Thoracic aorta (tissue), 2 donors: Measurements from ENCODE around the gene SERPINA3. TPM values are rescaled to one million over a fixed set of nuclear protein-coding genes. Genes with fewer than 3 reads are reported as not detected.

Experiments
- ATAC-seq: fragments of 150-250 bp; one replicate; pipeline ENCODE4 v1.8.0; 2017; ENCODE audit warnings: low read depth; ENCODE audit not compliant: insufficient number of reproducible peaks, low FRiP score
- DNase-seq: peaks from one replicate; pipeline ENCODE4 v3.0.0-alpha.2; 2020; ENCODE audit warnings: low spot score
- H3K27ac ChIP-seq, 2 donors: fragments of 200-600 bp; sonication (generic); 1 replicate in 1 of 2; 2 replicates in 1 of 2; pipeline ENCODE4 v1.5.1; 2016; ENCODE audit warnings: mild to moderate bottlenecking in 2 of 2, moderate library complexity in 2 of 2
- H3K27me3 ChIP-seq: fragments of 200-600 bp; sonication (generic); replicated peaks from 2 replicates; pipeline ENCODE4 v1.6.0; 2016; ENCODE audit warnings: mild to moderate bottlenecking; ENCODE audit not compliant: insufficient read depth
- H3K36me3 ChIP-seq: fragments of 200-600 bp; sonication (generic); one replicate; pipeline ENCODE4 v1.5.1; 2016
- H3K4me1 ChIP-seq, 2 donors: fragments of 200-600 bp; sonication (generic); 1 replicate in 1 of 2; 2 replicates in 1 of 2; pipeline versions ENCODE4 v1.5.1 to v1.6.0; 2016; ENCODE audit warnings: low read depth in 2 of 2, mild to moderate bottlenecking in 1 of 2; ENCODE audit not compliant: control insufficient read depth in 1 of 2
- H3K4me3 ChIP-seq: fragments of 200-600 bp; sonication (generic); 2 replicates; pipeline ENCODE4 v1.5.1; 2016; ENCODE audit warnings: mild to moderate bottlenecking
- H3K9me3 ChIP-seq: fragments of 200-600 bp; sonication (generic); 2 replicates; pipeline ENCODE4 v1.5.1; 2016
- total RNA-seq, 2 donors: library from RNA; depleted of rRNA; stranded (reverse); fragments of >200 nt; gene quantifications; one replicate each; pipeline versions ENCODE4 v1.1.0 to v1.2.3, GENCODE V29; 2016
- TF ChIP-seq, protein P1 (sequence below): fragments of 200-600 bp; sonication (generic); IDR thresholded peaks from one replicate; pipeline ENCODE4 v1.5.1; 2019; ENCODE audit warnings: antibody characterized with exemption

The SERPINA3 gene
- total RNA-seq, 2 donors from 2014 or later: 140 to 252 TPM

DNA sequence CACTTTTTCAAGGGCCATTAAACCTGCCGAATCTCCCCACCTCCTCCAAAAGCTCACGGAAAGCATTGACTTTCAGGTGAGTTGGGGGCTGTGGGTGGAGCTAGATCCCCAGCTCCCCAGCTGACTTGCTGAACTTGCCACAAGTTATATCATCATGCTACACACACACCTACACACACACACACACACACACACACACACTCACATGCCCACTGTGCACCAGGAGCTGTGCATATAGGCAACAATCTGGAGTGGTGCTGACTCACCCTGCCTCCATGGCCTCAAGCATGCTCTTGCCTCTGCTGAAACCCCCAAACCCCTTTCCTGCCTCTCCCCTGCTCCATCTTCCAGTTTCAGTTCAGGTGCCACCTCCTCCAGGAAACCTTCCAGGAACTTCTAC lies 26.1 kb downstream of the SERPINA3 start:
- DNase-seq: no peak
- H3K36me3 ChIP-seq: no peaks in the 10 kb centered on the region
- no peaks in the 10 kb centered on the region for H3K4me1 ChIP-seq
- H3K27ac ChIP-seq: no peak overlapping the region
- no peaks in the 10 kb centered on the region for H3K9me3 ChIP-seq
- no peak for ATAC-seq
- TF ChIP-seq, protein P1, sequence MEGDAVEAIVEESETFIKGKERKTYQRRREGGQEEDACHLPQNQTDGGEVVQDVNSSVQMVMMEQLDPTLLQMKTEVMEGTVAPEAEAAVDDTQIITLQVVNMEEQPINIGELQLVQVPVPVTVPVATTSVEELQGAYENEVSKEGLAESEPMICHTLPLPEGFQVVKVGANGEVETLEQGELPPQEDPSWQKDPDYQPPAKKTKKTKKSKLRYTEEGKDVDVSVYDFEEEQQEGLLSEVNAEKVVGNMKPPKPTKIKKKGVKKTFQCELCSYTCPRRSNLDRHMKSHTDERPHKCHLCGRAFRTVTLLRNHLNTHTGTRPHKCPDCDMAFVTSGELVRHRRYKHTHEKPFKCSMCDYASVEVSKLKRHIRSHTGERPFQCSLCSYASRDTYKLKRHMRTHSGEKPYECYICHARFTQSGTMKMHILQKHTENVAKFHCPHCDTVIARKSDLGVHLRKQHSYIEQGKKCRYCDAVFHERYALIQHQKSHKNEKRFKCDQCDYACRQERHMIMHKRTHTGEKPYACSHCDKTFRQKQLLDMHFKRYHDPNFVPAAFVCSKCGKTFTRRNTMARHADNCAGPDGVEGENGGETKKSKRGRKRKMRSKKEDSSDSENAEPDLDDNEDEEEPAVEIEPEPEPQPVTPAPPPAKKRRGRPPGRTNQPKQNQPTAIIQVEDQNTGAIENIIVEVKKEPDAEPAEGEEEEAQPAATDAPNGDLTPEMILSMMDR: no peak
- no peak overlapping the region for H3K4me3 ChIP-seq
- no peaks in the 10 kb centered on the region for H3K27me3 ChIP-seq

GRCh38 chr14:94638961-94639817 lies 27.0 kb downstream of the SERPINA3 start:
- no peak for ATAC-seq
- H3K4me3 ChIP-seq: no peak overlapping the region
- DNase-seq: no peak
- no peaks in the 10 kb centered on the region for H3K9me3 ChIP-seq
- no peak overlapping the region for H3K27ac ChIP-seq
- no peaks in the 10 kb centered on the region for H3K36me3 ChIP-seq
- H3K4me1 ChIP-seq: no peaks in the 10 kb centered on the region
- H3K27me3 ChIP-seq: no peaks in the 10 kb centered on the region
- TF ChIP-seq, protein P1: no peak

- no peaks in the 10 kb centered on the region for H3K36me3 ChIP-seq
- no peak overlapping the region for H3K27ac ChIP-seq
- DNase-seq: no peak
- no peaks in the 10 kb centered on the region for H3K9me3 ChIP-seq
- H3K27me3 ChIP-seq: no peaks in the 10 kb centered on the region
- ATAC-seq: no peak
- TF ChIP-seq, protein P1: no peak
- H3K4me1 ChIP-seq: no peaks in the 10 kb centered on the region
- H3K4me3 ChIP-seq: no peak overlapping the region
These were observed 28.8 kb downstream of the SERPINA3 start for GRCh38 chr14:94640721-94641631.

- DNase-seq (no peak), ATAC-seq (no peak)
- no peak overlapping the region for H3K4me3 ChIP-seq
- H3K9me3 ChIP-seq: no peaks in the 10 kb centered on the region
- H3K36me3 ChIP-seq: no peaks in the 10 kb centered on the region
- TF ChIP-seq, protein P1: no peak
- H3K27me3 ChIP-seq: no peaks in the 10 kb centered on the region
- H3K27ac ChIP-seq: no peak overlapping the region
- no peaks in the 10 kb centered on the region for H3K4me1 ChIP-seq
These were observed 29.4 kb downstream of the SERPINA3 start for GRCh38 chr14:94641632-94641955.
